Sciatic nerve (tissue), 2 donors: Measurements from ENCODE around the gene VEGFC. TPM values are rescaled to one million over a fixed set of nuclear protein-coding genes. Genes with fewer than 3 reads are reported as not detected.

ENCODE experiments used
- ATAC-seq: fragments of 200-7000 bp; cut with Tn5 transposase; one replicate; pipeline ENCODE4 v1.9.1; 2020; ENCODE audit warnings: mild to moderate bottlenecking, moderate library complexity
- DNase-seq: peaks from one replicate; pipeline ENCODE4 v3.0.0-alpha.2; 2020; ENCODE audit warnings: low spot score
- intact Hi-C: fragments of 100-400 bp; cut with DNase I; formaldehyde crosslinking; loops from one replicate; pipeline ENCODE4 v1.14.2; 2022
- total RNA-seq: library from RNA; stranded (reverse); fragmentation: NEBNext Ultra II Directional; extraction: Animal tissue kit (Norgen Biotek cat#: 25700); gene quantifications from one replicate; pipeline ENCODE4 v1.2.1, GENCODE V29; 2021
- donor health status: DM: no; HTN: no; CAD: no.
- donor health status: DM: no; HTN: no; CAD: no.

Gene VEGFC
- total RNA-seq, 1 donor from 2014 or later = 17.0 TPM

GRCh38 chr4:176729489-176729888 lies 63.2 kb downstream of the VEGFC start:
- ATAC-seq = no peak
- no peak for DNase-seq
- intact Hi-C loops = no loop called here

- DNase-seq = no peak
- ATAC-seq = peak; percentile 58
- intact Hi-C loops = no loop called here
Measured at GRCh38 chr4:176726803-176727202, 65.9 kb downstream of the VEGFC start.

- no peak for ATAC-seq
- intact Hi-C loops = no loop called here
- no peak for DNase-seq
Measured at GRCh38 chr4:176721459-176721858, 71.3 kb downstream of the VEGFC start.

GRCh38 chr4:176718881-176719280 lies 73.8 kb downstream of the VEGFC start:
- DNase-seq (no peak), ATAC-seq (no peak)
- intact Hi-C loops = no loop called here

GRCh38 chr4:176717237-176717636 lies 75.5 kb downstream of the VEGFC start:
- ATAC-seq (no peak), DNase-seq (no peak)
- intact Hi-C loops = no loop called here

GRCh38 chr4:176709417-176709816 lies 83.3 kb downstream of the VEGFC start:
- no peak for ATAC-seq
- intact Hi-C loops = no loop called here
- DNase-seq = no peak

GRCh38 chr4:176708771-176709311 lies 83.9 kb downstream of the VEGFC start:
- DNase-seq = no peak
- intact Hi-C loops = no loop called here
- ATAC-seq = no peak

GRCh38 chr4:176690716-176691115 lies 102.0 kb downstream of the VEGFC start:
- intact Hi-C loops = no loop called here
- DNase-seq (no peak), ATAC-seq (no peak)

GRCh38 chr4:176680668-176681180 lies 112.0 kb downstream of the VEGFC start:
- ATAC-seq (no peak), DNase-seq (no peak)
- intact Hi-C loops = no loop called here

- no peak for ATAC-seq
- DNase-seq = no peak
- intact Hi-C loops = no loop called here
Measured at GRCh38 chr4:176676901-176677300, 115.8 kb downstream of the VEGFC start.

GRCh38 chr4:176675810-176676209 lies 116.9 kb downstream of the VEGFC start:
- DNase-seq (no peak), ATAC-seq (no peak)
- intact Hi-C loops = no loop called here

- intact Hi-C loops = no loop called here
- no peak for ATAC-seq
- no peak for DNase-seq
Measured at GRCh38 chr4:176671532-176671931, 121.2 kb downstream of the VEGFC start.

- DNase-seq (no peak), ATAC-seq (no peak)
- intact Hi-C loops = no loop called here
Measured at GRCh38 chr4:176668324-176668723, 124.4 kb downstream of the VEGFC start.

GRCh38 chr4:176664964-176665363 lies 127.8 kb downstream of the VEGFC start:
- DNase-seq (no peak), ATAC-seq (no peak)
- intact Hi-C loops = no loop called here

- intact Hi-C loops = no loop called here
- DNase-seq (no peak), ATAC-seq (no peak)
Measured at GRCh38 chr4:176660561-176660960, 132.2 kb downstream of the VEGFC start.

GRCh38 chr4:176656108-176656507 lies 136.6 kb downstream of the VEGFC start:
- no peak for ATAC-seq
- DNase-seq = no peak
- intact Hi-C loops = no loop called here

GRCh38 chr4:176654565-176655216 lies 138.0 kb downstream of the VEGFC start:
- no peak for ATAC-seq

GRCh38 chr4:176653401-176654220 lies 139.1 kb downstream of the VEGFC start:
- DNase-seq (no peak), ATAC-seq (no peak)
- intact Hi-C loops = no loop called here

More at GRCh38 chr4:176654565-176655216, 138.0 kb downstream of the VEGFC start:
- DNase-seq = no peak
- intact Hi-C loops = no loop called here

- intact Hi-C loops = no loop called here
- ATAC-seq (no peak), DNase-seq (no peak)
Measured at GRCh38 chr4:176646311-176646710, 146.4 kb downstream of the VEGFC start.
